HCT116 (cell line): ENCODE results near the gene SCARF2. TPM values are rescaled to one million over a fixed set of nuclear protein-coding genes. Genes with fewer than 3 reads are reported as not detected.

Source experiments
- ATAC-seq: fragments of 200-7000 bp; cut with Tn5 transposase; 2 replicates; pipeline ENCODE4 v1.9.1; 2020; ENCODE audit warnings: mild to moderate bottlenecking, moderate library complexity
- BruUV-seq: library from RNA; stranded (reverse); fragments of 400-500 nt; replicated peaks from 2 replicates; lab custom pipeline; 2021; lab: Mats Ljungman, UMichigan
- CTCF ChIA-PET: fragments of 300-600 bp; sonication (Branson Sonifier 250); formaldehyde crosslinking; loops from one replicate; lab custom pipeline; 2021; ENCODE audit warnings: antibody characterized with exemption; lab: Charles Lee
- POLR2A ChIA-PET: fragments of 300-600, 350-600 bp; sonication (Branson Sonifier 250); formaldehyde crosslinking; loops from one replicate; lab custom pipeline; 2021; ENCODE audit warnings: antibody characterized with exemption; lab: Charles Lee
- RAD21 ChIA-PET, 2 experiments: fragments of 300-600 bp; sonication (Branson Sonifier 250); formaldehyde crosslinking; loops; one replicate each; lab custom pipeline; 2023; ENCODE audit warnings: low total read pairs in 2 of 2; ENCODE audit not compliant: uncharacterized antibody in 2 of 2, unreplicated experiment in 2 of 2, low non-redundant PET in 1 of 2; lab: Charles Lee
- DNase-seq: peaks from one replicate; pipeline ENCODE4 v3.0.0-alpha.2; 2010; ENCODE audit warnings: low read depth, low spot score
- H2AFZ ChIP-seq: fragments of 200-600 bp; shearing (Covaris generic), sonication (generic); 2 replicates; pipeline ENCODE4 v1.6.1; 2017; ENCODE audit warnings: low read depth, mixed run types, mixed read lengths, antibody characterized with exemption, low read length; ENCODE audit not compliant: poor library complexity, severe bottlenecking
- H3K27ac ChIP-seq: 2 replicates; pipeline ENCODE4 v1.5.1; 2012; ENCODE audit warnings: low read depth, low read length
- H3K27me3 ChIP-seq: fragments of 200-600 bp; sonication (generic); 2 replicates; pipeline ENCODE4 v1.6.1; 2016; ENCODE audit warnings: mixed run types, low read length, mixed read lengths; ENCODE audit not compliant: insufficient read depth
- H3K36me3 ChIP-seq, 2 experiments: fragments of 200-500 bp in 1 of 2; fragments of 200-600 bp in 1 of 2; sonication (Bioruptor generic) in 1 of 2; sonication (generic) in 1 of 2; 2 replicates each; pipeline versions ENCODE4 v1.5.1 to v1.6.1; 2014 to 2016; ENCODE audit warnings: low read length in 2 of 2, inconsistent platforms in 1 of 2, mixed read lengths in 1 of 2, mixed run types in 1 of 2; ENCODE audit not compliant: insufficient read depth in 2 of 2, control insufficient read depth in 1 of 2
- H3K4me1 ChIP-seq, 2 experiments: fragments of 200-600 bp in 1 of 2; sonication (generic) in 1 of 2; 2 replicates each; pipeline versions ENCODE4 v1.5.1 to v1.6.1; 2012 to 2017; ENCODE audit warnings: low read length in 2 of 2, inconsistent platforms in 1 of 2, mild to moderate bottlenecking in 1 of 2, mixed read lengths in 1 of 2, mixed run types in 1 of 2, moderate library complexity in 1 of 2; ENCODE audit not compliant: insufficient read depth in 2 of 2, control insufficient read depth in 1 of 2
- H3K4me2 ChIP-seq: fragments of 200-600 bp; sonication (generic); 2 replicates; pipeline ENCODE4 v1.6.1; 2017; ENCODE audit warnings: mixed run types, low read length, mixed read lengths
- H3K4me3 ChIP-seq, 2 experiments: fragments of 200-600 bp in 1 of 2; sonication (generic) in 1 of 2; replicated peaks in 1 of 2; 2 replicates each; pipeline ENCODE4 v1.5.1; 2011 to 2016; ENCODE audit warnings: low read length in 2 of 2, control low read depth in 1 of 2, low read depth in 1 of 2, mild to moderate bottlenecking in 1 of 2, mixed read lengths in 1 of 2, mixed run types in 1 of 2
- H3K79me2 ChIP-seq: fragments of 200-600 bp; sonication (generic); 2 replicates; pipeline ENCODE4 v1.6.1; 2017; ENCODE audit warnings: mild to moderate bottlenecking, mixed run types, low read length, moderate library complexity, mixed read lengths; ENCODE audit not compliant: insufficient read depth
- H3K9ac ChIP-seq: fragments of 200-600 bp; sonication (generic); 2 replicates; pipeline ENCODE4 v1.6.1; 2016; ENCODE audit warnings: low read length, mixed read lengths
- H3K9me2 ChIP-seq: fragments of 200-600 bp; sonication (generic), shearing (Covaris generic); 2 replicates; pipeline ENCODE4 v1.6.1; 2017; ENCODE audit warnings: mixed run types, mild to moderate bottlenecking, moderate library complexity; ENCODE audit not compliant: insufficient read depth
- H3K9me3 ChIP-seq, 2 experiments: fragments of 200-500 bp in 1 of 2; fragments of 200-600 bp in 1 of 2; sonication (Bioruptor generic) in 1 of 2; sonication (generic) in 1 of 2; 2 replicates each; pipeline ENCODE4 v1.6.1; 2014 to 2017; ENCODE audit warnings: low read length in 2 of 2, mixed read lengths in 2 of 2, inconsistent platforms in 1 of 2, low read depth in 1 of 2, mild to moderate bottlenecking in 1 of 2, mixed run types in 1 of 2, moderate library complexity in 1 of 2; ENCODE audit not compliant: control insufficient read depth in 1 of 2, insufficient read depth in 1 of 2
- H4K20me1 ChIP-seq: fragments of 200-600 bp; sonication (generic), shearing (Covaris generic); 2 replicates; pipeline ENCODE4 v1.6.1; 2017; ENCODE audit warnings: mixed run types, mild to moderate bottlenecking, moderate library complexity; ENCODE audit not compliant: insufficient read depth
- CTCF ChIP-seq, 3 experiments: fragments of 200-600 bp in 1 of 3; sonication (generic) in 1 of 3; IDR thresholded peaks in 2 of 3; conservative IDR thresholded peaks in 1 of 3; 2 replicates each; pipeline ENCODE4 v1.5.1; 2012 to 2017; ENCODE audit warnings: low read depth in 2 of 3, low read length in 2 of 3, antibody characterized with exemption in 1 of 3, borderline replicate concordance in 1 of 3, control low read depth in 1 of 3, mild to moderate bottlenecking in 1 of 3, mixed read lengths in 1 of 3, mixed run types in 1 of 3, moderate library complexity in 1 of 3; ENCODE audit not compliant: insufficient read depth in 1 of 3
- EZH2 ChIP-seq: fragments of 200-600 bp; sonication (generic); IDR thresholded peaks from 2 replicates; pipeline ENCODE4 v1.6.1; 2017; ENCODE audit warnings: antibody characterized with exemption, mixed run types
- MAX ChIP-seq: IDR thresholded peaks from 2 replicates; pipeline ENCODE4 v1.6.1; 2012
- POLR2AphosphoS5 ChIP-seq: IDR thresholded peaks from 2 replicates; pipeline ENCODE4 v1.6.1; 2011; ENCODE audit warnings: mild to moderate bottlenecking, low read depth, low read length, moderate library complexity
- RAD21 ChIP-seq: IDR thresholded peaks from 2 replicates; pipeline ENCODE4 v1.6.1; 2012; ENCODE audit warnings: low read depth, mild to moderate bottlenecking
- intact Hi-C: fragments of 100-400 bp; cut with micrococcal nuclease; formaldehyde crosslinking; loops from 2 replicates; pipeline ENCODE4 v1.10.0; 2022
- total RNA-seq: library from RNA; stranded (reverse); gene quantifications from one replicate; pipeline ENCODE4 v1.2.1, GENCODE V29; 2021; ENCODE audit not compliant: unreplicated experiment

SCARF2 gene
- total RNA-seq, 1 experiment from 2014 or later = 2.5 TPM

- BruUV-seq = no TSS peak
- CTCF ChIA-PET = no interaction called here
These were observed 3.3 kb upstream of the SCARF2 start for GRCh38 chr22:20440637-20441591.

More at GRCh38 chr22:20440637-20441591, 3.3 kb upstream of the SCARF2 start:
- TF ChIP-seq CTCF (IDR thresholded peaks at IDR 0.05 in 2 of 3, conservative IDR thresholded peaks at IDR 0.05 in 1 of 3; ENCODE audit: borderline replicate concordance in 1 of 3, insufficient read depth in 1 of 3, low read depth in 2 of 3, low read length in 2 of 3) = no peak
- no peak for TF ChIP-seq EZH2
- no peak for TF ChIP-seq MAX
- TF ChIP-seq POLR2AphosphoS5 = no peak
- no peak for TF ChIP-seq RAD21
- H3K4me3 ChIP-seq = no peak overlapping the region
- H3K4me2 ChIP-seq = no peak overlapping the region
- ATAC-seq (no peak), DNase-seq (no peak)
- H3K27ac ChIP-seq = no peak overlapping the region
- no peaks in the 10 kb centered on the region for H3K27me3 ChIP-seq
- no peaks in the 10 kb centered on the region for H3K4me1 ChIP-seq
- no peaks in the 10 kb centered on the region for H3K36me3 ChIP-seq
- ChIA-PET RAD21 (no interaction called here), POLR2A (no interaction called here)
- H4K20me1 ChIP-seq = no peaks in the 10 kb centered on the region
- no peak overlapping the region for H3K9ac ChIP-seq
- intact Hi-C loops = no loop called here
- H3K9me2 ChIP-seq = no peaks in the 10 kb centered on the region
- H3K9me3 ChIP-seq = no peaks in the 10 kb centered on the region
- H2AFZ ChIP-seq = no peak overlapping the region
- no peaks in the 10 kb centered on the region for H3K79me2 ChIP-seq
